ENCODE data around the gene CAMKV.

- TF ChIP-seq CHD1 (IDR thresholded peaks at IDR 0.05; ENCODE audit: low read depth, low read length) (no peak), ETV6 (conservative IDR thresholded peaks at IDR 0.05 in 1 of 2, IDR thresholded peaks at IDR 0.05 in 1 of 2; ENCODE audit: borderline replicate concordance in 1 of 2, low read depth in 1 of 2) (no peak), WRNIP1 (IDR thresholded peaks at IDR 0.05; ENCODE audit: borderline replicate concordance, low read depth, low read length) (no peak), EZH2 (IDR thresholded peaks at IDR 0.05; ENCODE audit: borderline replicate concordance, control insufficient read depth, low read depth, low read length) (no peak), CREM (IDR thresholded peaks at IDR 0.05; ENCODE audit: low read depth) (no peak)
These were observed 4.4 kb downstream of the CAMKV start for GRCh38 chr3:49865198-49865784.

Data from GM12878 (cell line).